ENCODE data around the gene ALOX12. TPM values are rescaled to one million over a fixed set of nuclear protein-coding genes. Genes with fewer than 3 reads are reported as not detected.

ALOX12 gene
- polyA plus RNA-seq, 3 donors, result 0.29 to 1.2 TPM; not detected in 1

DNA sequence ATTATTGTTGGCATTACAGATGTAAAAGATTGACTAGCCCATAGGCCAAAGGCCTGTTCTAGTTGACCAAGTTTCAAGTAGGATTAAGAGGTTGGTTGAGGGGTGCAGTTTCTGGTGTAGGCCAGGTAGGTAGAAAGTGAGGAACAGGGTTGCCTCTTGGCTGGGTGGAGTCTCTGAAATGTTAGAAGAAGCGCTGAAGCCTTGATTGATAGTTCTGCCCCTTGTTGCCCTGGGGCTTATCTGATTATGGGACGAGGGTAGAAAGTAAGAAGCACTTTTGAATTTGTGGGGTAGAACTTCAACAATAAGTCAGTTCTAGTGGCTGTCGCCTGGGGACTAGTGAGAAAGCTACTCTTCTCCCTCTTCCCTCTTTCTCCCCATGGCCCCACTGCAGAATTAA lies 33.2 kb downstream of the ALOX12 start:
- peaks cover 17% of the 10 kb centered on the region for H3K4me1 Mint-ChIP-seq
- no peaks in the 10 kb centered on the region for H3K36me3 Mint-ChIP-seq
- H2AFZ ChIP-seq (ENCODE audit: insufficient read depth, low read depth, low read length, poor library complexity, severe bottlenecking), result no peak overlapping the region

GRCh38 chr17:7029659-7030058 lies 33.8 kb downstream of the ALOX12 start:
- no peaks in the 10 kb centered on the region for H3K79me2 ChIP-seq (ENCODE audit: insufficient read depth, low read length)
- H3K4me2 ChIP-seq (replicated peaks; ENCODE audit: extremely low read depth, low read length, poor library complexity, severe bottlenecking), result no peak overlapping the region
- no peaks in the 10 kb centered on the region for H3K36me3 Mint-ChIP-seq
- H3K4me3 ChIP-seq (replicated peaks in 1 of 3; ENCODE audit: low read depth in 2 of 3, low read length in 3 of 3), result no peak overlapping the region
- no peak overlapping the region for H3K27ac ChIP-seq (ENCODE audit: low read depth in 1 of 2, low read length in 2 of 2)
- intact Hi-C loops (cut with micrococcal nuclease), result no loop called here
- peaks cover 9 to 10% of the 10 kb centered on the region in 2 donors for H3K4me1 ChIP-seq (ENCODE audit: control insufficient read depth in 1 of 2, insufficient read depth in 2 of 2, low read length in 2 of 2)
- peaks cover 0 to 7% (median 1%) of the 10 kb centered on the region in 3 donors for H3K27me3 Mint-ChIP-seq (ENCODE audit: low read depth in 3 of 3)
- no peaks in the 10 kb centered on the region for H3K9me3 ChIP-seq (replicated peaks in 1 of 2; ENCODE audit: control insufficient read depth in 1 of 2, insufficient read depth in 1 of 2, low read length in 2 of 2)
- H3K9me3 Mint-ChIP-seq, result peaks cover 0 to 2% (median 0%) of the 10 kb centered on the region in 7 donors
- H3K9ac ChIP-seq (ENCODE audit: insufficient read depth, low read length, poor library complexity, severe bottlenecking), result no peak overlapping the region
- peak overlapping the region in 1 of 7 donors; percentile 80 for H3K27ac Mint-ChIP-seq
- H4K20me1 ChIP-seq (ENCODE audit: insufficient read depth, low read length), result no peaks in the 10 kb centered on the region
- peak overlapping the region in 1 of 2 donors; percentile 52 for H3K4me3 Mint-ChIP-seq
- WGBS (ENCODE audit: insufficient coverage), result 0% methylated on average over 2 of the region's 8 CpGs
- H3K4me1 Mint-ChIP-seq, result peaks cover 17% of the 10 kb centered on the region
- no peaks in the 10 kb centered on the region for H3K27me3 ChIP-seq (ENCODE audit: control insufficient read depth in 2 of 2, insufficient read depth in 2 of 2, low read length in 2 of 2)
- no peaks in the 10 kb centered on the region for H3K36me3 ChIP-seq (replicated peaks in 1 of 2; ENCODE audit: control insufficient read depth in 1 of 2, insufficient read depth in 2 of 2, low read length in 2 of 2)
- DNase-seq, result no peak
- TF ChIP-seq, protein P1, sequence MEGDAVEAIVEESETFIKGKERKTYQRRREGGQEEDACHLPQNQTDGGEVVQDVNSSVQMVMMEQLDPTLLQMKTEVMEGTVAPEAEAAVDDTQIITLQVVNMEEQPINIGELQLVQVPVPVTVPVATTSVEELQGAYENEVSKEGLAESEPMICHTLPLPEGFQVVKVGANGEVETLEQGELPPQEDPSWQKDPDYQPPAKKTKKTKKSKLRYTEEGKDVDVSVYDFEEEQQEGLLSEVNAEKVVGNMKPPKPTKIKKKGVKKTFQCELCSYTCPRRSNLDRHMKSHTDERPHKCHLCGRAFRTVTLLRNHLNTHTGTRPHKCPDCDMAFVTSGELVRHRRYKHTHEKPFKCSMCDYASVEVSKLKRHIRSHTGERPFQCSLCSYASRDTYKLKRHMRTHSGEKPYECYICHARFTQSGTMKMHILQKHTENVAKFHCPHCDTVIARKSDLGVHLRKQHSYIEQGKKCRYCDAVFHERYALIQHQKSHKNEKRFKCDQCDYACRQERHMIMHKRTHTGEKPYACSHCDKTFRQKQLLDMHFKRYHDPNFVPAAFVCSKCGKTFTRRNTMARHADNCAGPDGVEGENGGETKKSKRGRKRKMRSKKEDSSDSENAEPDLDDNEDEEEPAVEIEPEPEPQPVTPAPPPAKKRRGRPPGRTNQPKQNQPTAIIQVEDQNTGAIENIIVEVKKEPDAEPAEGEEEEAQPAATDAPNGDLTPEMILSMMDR (IDR thresholded peaks at IDR 0.05), result no peak
- peak overlapping the region; percentile 38 for H2AFZ ChIP-seq (ENCODE audit: insufficient read depth, low read depth, low read length, poor library complexity, severe bottlenecking)

More for the DNA sequence above, 33.2 kb downstream of the ALOX12 start:
- no peaks in the 10 kb centered on the region for H3K79me2 ChIP-seq (ENCODE audit: insufficient read depth, low read length)
- H3K36me3 ChIP-seq (replicated peaks in 1 of 2; ENCODE audit: control insufficient read depth in 1 of 2, insufficient read depth in 2 of 2, low read length in 2 of 2), result no peaks in the 10 kb centered on the region
- TF ChIP-seq, protein P1 (IDR thresholded peaks at IDR 0.05), result no peak
- H3K9ac ChIP-seq (ENCODE audit: insufficient read depth, low read length, poor library complexity, severe bottlenecking), result no peak overlapping the region
- H3K9me3 Mint-ChIP-seq, result peaks cover 0 to 2% (median 0%) of the 10 kb centered on the region in 7 donors
- no peaks in the 10 kb centered on the region for H4K20me1 ChIP-seq (ENCODE audit: insufficient read depth, low read length)
- H3K4me3 Mint-ChIP-seq, result no peak overlapping the region
- WGBS (ENCODE audit: insufficient coverage), result no CpG with 5 or more reads among the region's 3 CpGs
- H3K4me3 ChIP-seq (replicated peaks in 1 of 3; ENCODE audit: low read depth in 2 of 3, low read length in 3 of 3), result no peak overlapping the region
- H3K27me3 ChIP-seq (ENCODE audit: control insufficient read depth in 2 of 2, insufficient read depth in 2 of 2, low read length in 2 of 2), result no peaks in the 10 kb centered on the region
- no peaks in the 10 kb centered on the region for H3K9me3 ChIP-seq (replicated peaks in 1 of 2; ENCODE audit: control insufficient read depth in 1 of 2, insufficient read depth in 1 of 2, low read length in 2 of 2)
- intact Hi-C loops (cut with micrococcal nuclease), result no loop called here
- H3K27ac ChIP-seq (ENCODE audit: low read depth in 1 of 2, low read length in 2 of 2), result no peak overlapping the region
- DNase-seq, result no peak
- no peak overlapping the region for H3K27ac Mint-ChIP-seq
- H3K27me3 Mint-ChIP-seq (ENCODE audit: low read depth in 3 of 3), result peaks cover 0 to 7% (median 1%) of the 10 kb centered on the region in 3 donors
- H3K4me1 ChIP-seq (ENCODE audit: control insufficient read depth in 1 of 2, insufficient read depth in 2 of 2, low read length in 2 of 2), result peaks cover 8 to 12% of the 10 kb centered on the region in 2 donors
- no peak overlapping the region for H3K4me2 ChIP-seq (replicated peaks; ENCODE audit: extremely low read depth, low read length, poor library complexity, severe bottlenecking)
